ENCODE data around the gene FIS1.

GRCh38 chr7:101202603-101202918 lies 42.3 kb downstream of the FIS1 start:
- no peak for TF ChIP-seq CTCF (conservative IDR thresholded peaks at IDR 0.05; ENCODE audit: low read depth in 2 of 2)
- no peak for TF ChIP-seq EZH2 (IDR thresholded peaks at IDR 0.05; ENCODE audit: low read depth, unreplicated experiment)
- TF ChIP-seq CREB1 (CRISPR knock-in tag; IDR thresholded peaks at IDR 0.05; ENCODE audit: low read depth), result no peak
